SK-N-SH (cell line): ENCODE measurements around the gene SCT.

Source experiments
- EP300 ChIP-seq, 2 experiments: IDR thresholded peaks; 2 replicates each; pipeline versions ENCODE4 v1.4.0 to v1.6.1; 2012; ENCODE audit warnings: borderline replicate concordance in 1 of 2, low read depth in 1 of 2, low read length in 1 of 2
- POLR2AphosphoS5 ChIP-seq: IDR thresholded peaks from 2 replicates; pipeline ENCODE4 v1.6.1; 2012; ENCODE audit warnings: low read depth, low read length
- RAD21 ChIP-seq: IDR thresholded peaks from 2 replicates; pipeline ENCODE4 v1.6.1; 2012; ENCODE audit warnings: mild to moderate bottlenecking, low read length
- TF ChIP-seq, protein P1 (sequence below): IDR thresholded peaks from 2 replicates; pipeline ENCODE4 v1.4.0; 2012; ENCODE audit warnings: low read depth
- TF ChIP-seq, protein P2 (sequence below): fragments of 200-600 bp; sonication (generic); IDR thresholded peaks from 2 replicates; pipeline ENCODE4 v1.6.1; 2017; ENCODE audit warnings: antibody characterized with exemption, mild to moderate bottlenecking, moderate library complexity
- TF ChIP-seq, protein P3 (sequence below): fragments of 150-350 bp; IDR thresholded peaks from 2 replicates; pipeline ENCODE4 v1.6.1; 2017; ENCODE audit warnings: antibody characterized with exemption, low read length, low read depth, borderline replicate concordance

DNA sequence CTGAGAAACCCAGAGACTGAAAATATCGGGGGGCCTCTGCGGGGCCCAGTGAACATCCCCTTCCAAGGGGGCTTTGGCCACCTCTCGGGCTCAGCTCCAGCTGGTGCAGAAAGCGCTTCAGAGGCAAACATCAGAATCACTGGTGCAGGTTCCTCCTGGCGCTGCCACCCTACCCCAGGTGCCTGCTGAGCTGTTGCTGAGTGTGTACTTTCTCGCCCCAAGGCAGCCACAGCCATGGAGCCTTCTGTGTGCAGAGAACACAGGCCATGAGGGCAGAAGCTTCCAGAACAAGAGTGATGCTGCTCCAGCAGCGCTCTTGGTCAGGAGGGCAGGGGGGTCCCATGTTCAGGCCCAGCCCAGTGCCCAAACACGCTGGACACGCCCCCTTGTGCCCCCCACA lies 16.4 kb upstream of the SCT start:
- TF ChIP-seq, protein P1, sequence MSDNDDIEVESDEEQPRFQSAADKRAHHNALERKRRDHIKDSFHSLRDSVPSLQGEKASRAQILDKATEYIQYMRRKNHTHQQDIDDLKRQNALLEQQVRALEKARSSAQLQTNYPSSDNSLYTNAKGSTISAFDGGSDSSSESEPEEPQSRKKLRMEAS = no peak
- TF ChIP-seq POLR2AphosphoS5 (no peak), RAD21 (no peak), EP300 (IDR thresholded peaks at IDR 0.05; ENCODE audit: borderline replicate concordance in 1 of 2, low read depth in 1 of 2, low read length in 1 of 2) (no peak)
- TF ChIP-seq, protein P2, sequence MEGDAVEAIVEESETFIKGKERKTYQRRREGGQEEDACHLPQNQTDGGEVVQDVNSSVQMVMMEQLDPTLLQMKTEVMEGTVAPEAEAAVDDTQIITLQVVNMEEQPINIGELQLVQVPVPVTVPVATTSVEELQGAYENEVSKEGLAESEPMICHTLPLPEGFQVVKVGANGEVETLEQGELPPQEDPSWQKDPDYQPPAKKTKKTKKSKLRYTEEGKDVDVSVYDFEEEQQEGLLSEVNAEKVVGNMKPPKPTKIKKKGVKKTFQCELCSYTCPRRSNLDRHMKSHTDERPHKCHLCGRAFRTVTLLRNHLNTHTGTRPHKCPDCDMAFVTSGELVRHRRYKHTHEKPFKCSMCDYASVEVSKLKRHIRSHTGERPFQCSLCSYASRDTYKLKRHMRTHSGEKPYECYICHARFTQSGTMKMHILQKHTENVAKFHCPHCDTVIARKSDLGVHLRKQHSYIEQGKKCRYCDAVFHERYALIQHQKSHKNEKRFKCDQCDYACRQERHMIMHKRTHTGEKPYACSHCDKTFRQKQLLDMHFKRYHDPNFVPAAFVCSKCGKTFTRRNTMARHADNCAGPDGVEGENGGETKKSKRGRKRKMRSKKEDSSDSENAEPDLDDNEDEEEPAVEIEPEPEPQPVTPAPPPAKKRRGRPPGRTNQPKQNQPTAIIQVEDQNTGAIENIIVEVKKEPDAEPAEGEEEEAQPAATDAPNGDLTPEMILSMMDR = no peak
- TF ChIP-seq, protein P3, sequence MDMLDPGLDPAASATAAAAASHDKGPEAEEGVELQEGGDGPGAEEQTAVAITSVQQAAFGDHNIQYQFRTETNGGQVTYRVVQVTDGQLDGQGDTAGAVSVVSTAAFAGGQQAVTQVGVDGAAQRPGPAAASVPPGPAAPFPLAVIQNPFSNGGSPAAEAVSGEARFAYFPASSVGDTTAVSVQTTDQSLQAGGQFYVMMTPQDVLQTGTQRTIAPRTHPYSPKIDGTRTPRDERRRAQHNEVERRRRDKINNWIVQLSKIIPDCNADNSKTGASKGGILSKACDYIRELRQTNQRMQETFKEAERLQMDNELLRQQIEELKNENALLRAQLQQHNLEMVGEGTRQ = no peak
